HG02981 (cell line): ENCODE data around the gene RSPRY1.

Source experiments
- ATAC-seq: cut with Tn5 transposase; IDR thresholded peaks from one replicate; pipeline ENCODE4 v1.9.1; 2021; ENCODE audit warnings: mild to moderate bottlenecking, moderate library complexity; ENCODE audit not compliant: unreplicated experiment

RSPRY1 gene

DNA sequence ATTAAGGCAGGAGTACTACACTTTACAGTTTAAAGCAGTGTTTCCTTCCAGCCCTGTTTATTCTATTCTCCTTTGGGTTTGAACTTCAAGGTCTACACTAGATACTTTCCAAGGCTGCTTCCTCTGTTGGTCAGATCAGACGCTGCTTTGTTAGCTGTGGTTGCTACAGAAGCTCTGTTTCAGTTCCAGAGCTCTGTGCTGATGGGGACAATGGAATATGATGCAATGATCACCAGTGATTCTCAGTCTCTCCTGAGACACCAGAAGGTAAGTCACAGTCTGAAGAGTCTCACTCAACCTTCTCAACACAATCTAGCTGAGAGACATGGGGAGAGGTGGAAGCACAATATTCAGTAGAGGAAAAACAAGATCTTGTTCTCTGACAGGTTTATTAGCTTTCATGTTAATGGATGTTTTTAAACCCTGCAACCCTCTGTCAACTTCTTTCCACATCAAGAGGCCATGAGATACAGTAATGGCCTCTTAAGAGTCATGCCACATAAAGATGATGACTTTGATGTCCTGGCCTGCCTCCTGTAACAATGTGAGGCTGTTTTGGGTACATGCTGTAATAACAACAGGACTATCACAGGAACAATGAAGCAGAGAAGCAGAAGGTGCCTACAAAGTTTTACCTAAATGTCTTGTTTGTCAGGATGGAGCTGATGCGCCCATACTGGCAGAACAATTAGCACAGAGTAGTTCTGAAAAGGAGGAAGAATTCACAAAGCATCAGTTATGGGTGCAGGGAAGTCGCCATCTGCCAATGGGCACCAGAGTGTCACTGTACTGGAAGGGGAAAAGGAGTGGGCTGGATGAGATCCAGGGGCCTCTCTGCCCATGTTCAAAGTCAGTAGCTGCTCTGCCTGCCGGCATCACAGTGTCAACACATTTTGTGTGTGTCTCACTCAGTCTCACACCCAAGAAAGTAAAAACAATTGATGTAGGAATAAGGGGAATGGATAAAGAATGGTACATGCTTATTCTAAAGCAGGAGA is 33.7 kb upstream of the RSPRY1 start:
- no peak for ATAC-seq

DNA sequence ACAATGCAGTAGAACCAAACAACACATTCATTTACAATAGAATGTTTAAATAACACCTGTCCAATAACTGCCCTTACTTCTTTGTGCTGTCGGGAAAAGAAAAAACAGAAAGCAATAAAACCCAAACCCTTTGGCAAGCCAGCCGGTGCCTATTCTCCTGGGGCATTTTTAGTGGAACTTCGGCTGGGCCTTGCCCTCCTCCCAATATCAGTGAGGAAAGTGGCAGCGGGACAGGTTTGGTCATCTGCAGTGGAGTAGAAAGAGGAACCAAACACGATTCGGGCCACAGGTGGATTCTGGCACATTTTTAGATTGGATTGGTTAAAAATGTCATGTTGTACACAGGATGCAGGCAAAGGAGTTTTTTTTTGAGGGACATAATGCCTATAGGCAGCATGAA is 32.3 kb upstream of the RSPRY1 start:
- ATAC-seq = no peak

DNA sequence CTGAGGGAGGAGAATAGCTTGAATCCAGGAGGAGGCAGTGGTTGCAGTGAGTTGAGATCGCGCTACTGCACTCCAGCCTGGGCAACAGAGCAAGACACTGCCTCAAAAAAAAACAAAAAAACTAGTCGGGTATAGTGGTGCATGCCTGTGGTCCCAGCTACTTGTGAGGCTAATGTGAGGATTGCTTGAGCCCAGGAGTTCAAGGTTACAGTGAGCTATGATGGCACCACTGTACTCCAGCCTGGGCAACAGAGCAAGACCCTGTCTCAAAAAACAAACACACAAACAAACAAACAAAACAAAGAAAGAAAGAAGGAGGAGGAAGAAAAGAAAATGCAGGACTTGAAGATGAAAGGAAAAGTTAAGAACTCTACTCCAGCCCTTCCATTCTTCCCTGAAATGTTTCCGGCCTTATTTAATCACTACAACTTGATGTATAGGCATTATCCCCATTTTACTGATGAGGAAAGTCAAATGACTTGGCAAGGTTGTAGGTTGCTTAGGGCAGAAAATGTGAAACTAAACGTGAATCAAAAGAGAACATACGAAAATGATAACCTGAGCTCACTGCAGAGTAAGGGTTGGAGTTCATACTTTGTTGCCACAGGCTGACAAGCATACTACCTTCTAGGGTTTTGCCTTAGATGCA is 30.3 kb upstream of the RSPRY1 start:
- no peak for ATAC-seq

DNA sequence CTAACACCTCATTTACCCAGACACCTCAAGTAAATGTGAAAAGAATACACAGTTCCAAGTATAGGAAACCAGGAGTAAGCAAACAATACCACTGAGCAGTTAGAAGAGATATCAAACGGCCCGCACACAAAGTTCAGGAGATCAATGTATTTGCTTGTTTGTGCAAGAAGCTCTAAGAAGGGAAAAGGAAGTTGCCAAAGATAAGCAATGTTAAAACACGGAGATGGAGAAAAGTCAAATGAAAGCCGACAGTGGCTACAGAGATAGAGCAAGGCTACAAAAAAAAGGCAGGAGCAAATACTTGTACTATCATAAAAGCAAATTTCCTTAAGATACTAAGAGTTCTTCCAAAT is 29.8 kb upstream of the RSPRY1 start:
- ATAC-seq = no peak

DNA sequence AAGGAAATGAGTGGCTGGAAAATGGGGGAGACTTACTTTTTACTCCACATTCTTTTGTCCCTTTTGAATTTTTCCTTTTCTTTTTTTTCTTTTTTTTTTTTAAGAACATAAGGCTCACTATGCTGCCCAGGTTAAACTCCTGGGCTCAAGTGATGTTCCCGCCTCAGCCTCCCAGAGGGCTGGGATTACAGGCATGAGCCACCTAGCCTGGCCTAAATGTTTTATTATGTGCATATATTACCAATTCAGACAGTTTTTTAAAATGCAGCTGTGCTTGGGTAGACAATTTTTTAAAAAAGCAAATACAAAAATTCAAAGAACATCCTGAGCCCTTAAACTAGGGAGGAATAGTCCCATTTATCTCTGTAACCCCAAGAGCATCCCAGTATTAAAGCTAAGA is 28.6 kb upstream of the RSPRY1 start:
- ATAC-seq = no peak

DNA sequence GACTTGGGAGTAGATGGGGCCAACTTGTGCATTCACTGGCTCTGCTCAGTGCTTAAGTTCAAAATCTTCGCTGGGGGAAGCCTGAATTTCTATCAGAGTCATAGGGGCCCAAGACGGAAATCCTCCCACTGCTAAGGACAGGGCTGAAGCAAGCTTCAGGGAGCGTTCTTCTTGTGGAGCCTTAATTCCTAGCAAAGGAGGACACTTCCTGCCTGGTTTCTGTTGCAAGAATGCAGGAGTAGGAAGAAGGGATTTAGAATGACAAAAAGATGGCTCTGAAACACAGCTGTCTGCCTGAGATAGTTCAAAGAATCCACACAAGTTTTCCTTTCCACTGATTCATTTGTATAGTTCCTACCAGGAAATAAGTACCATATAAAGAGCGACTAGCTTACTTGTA is 26.7 kb upstream of the RSPRY1 start:
- no peak for ATAC-seq

DNA sequence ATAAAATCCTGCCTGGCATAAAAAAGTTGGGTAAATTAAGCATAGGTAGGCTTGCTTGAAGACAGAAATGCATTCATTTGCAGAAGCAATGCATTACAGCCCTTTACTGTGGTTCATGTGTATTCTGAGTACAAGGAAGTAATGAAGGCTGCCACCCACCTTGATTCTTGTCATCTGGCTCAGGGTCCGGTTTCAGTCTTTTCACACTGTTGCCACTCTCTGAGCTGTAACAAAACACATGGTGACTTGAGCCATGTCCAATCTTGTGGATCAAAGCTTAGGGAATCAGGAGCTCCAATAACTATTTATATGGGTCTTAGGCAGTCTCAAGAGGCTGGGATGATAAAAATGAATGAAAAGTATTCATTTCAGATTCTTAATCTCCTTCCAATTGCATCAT is 22.3 kb upstream of the RSPRY1 start:
- no peak for ATAC-seq

DNA sequence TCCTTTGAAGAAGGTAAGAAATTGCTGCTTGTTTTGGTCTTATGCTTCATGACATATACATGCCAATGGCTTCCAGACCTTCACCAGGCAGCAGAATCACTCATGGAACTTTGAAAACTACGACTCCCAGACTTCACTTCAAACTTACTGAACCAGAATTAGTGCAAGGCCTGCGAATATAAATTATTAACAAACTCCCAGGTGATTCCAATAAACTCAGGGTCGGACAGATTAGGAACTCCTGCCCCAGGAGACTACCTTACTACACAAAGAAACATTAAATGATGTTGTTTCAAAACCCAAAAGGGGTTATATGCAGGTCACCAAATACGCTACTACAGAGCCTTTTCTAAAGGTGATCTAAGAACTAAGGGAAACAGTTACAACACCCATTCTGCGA is 20.6 kb upstream of the RSPRY1 start:
- ATAC-seq = no peak

- ATAC-seq = no peak
These were observed 20.2 kb upstream of the RSPRY1 start for GRCh38 chr16:57165938-57166337.

DNA sequence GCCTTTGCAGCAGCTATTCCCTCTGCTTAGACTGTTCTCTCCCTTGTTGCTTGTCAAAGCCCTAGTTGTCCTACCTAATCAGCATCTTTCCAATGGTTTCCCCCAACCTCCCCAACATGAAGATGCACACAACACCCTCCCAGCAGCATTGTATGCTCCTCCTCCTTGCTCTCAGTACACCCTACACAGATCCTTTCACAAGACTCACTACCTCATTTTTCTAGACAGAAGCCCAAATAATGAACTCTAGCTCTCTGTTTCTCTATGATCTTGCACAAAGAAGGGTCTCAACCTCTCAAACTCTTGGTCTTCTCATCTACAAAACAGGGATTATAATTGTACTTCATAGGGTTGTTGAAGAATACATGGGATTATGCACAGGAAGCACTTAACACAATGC is 19.7 kb upstream of the RSPRY1 start:
- ATAC-seq = no peak

- no peak for ATAC-seq
These were observed 19.2 kb upstream of the RSPRY1 start for GRCh38 chr16:57166951-57167350.

- ATAC-seq = no peak
These were observed 18.6 kb upstream of the RSPRY1 start for GRCh38 chr16:57167538-57167937.

GRCh38 chr16:57167953-57168352 is 18.2 kb upstream of the RSPRY1 start:
- ATAC-seq = no peak

DNA sequence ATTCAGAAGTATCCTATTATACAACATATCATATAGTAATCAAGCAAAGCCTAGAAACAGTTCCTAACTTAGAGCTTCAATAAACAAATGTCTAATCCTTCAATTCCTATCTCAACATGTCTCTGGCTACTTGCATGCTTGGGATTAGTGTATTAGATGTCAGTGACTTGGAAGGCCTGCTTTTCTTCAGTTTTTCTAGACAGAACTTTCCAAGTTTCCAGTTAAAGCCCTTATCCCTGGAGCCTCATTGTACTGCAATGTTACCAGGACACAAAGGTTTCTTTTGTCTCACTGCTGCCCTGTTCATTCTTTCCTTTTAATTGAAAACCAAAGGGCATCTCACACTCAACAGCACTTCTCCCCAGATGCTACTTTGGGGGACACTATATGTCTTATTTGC is 16.8 kb upstream of the RSPRY1 start:
- ATAC-seq = no peak

- no peak for ATAC-seq
These were observed 13.3 kb upstream of the RSPRY1 start for GRCh38 chr16:57172721-57173290.

- ATAC-seq = no peak
These were observed 10.2 kb upstream of the RSPRY1 start for GRCh38 chr16:57175896-57176295.

DNA sequence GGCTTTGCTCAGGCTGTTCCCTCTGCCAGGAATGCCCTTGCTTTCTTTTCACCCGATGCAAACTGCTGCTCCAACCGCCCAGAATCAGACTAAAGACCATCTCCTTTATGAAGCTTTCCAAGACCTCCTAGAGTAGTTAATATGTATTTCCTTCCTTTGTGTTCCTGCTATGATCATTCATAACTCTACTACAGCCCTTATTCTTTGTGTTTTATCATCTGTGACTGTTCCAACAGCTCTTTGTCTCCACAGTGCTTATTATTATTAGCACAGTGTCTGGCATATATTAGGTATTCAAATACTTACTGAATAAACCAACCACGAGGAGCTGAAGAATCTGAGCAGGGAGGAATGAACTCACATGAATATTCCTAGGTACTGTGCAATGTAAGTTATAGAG is 7.9 kb upstream of the RSPRY1 start:
- no peak for ATAC-seq

DNA sequence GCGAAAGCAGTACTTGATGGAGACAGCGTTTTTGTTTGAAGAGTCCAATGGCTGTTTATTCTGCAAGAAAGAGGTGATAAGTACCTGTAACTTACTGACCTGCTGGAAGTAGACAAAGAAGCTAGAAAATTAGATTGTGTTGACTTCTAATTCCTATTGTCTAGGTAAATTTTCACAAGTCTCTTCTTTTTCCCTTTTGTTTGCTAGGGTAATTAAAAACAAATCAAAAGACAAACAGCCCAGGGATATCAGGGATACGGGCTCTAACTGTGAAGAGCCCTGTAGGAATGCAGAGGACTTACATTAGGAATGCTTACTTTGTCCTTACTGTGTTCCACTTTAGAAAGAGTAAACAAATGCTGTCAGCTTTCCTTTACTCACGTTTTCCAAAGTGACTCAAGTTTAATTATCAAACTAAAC is 7.3 kb upstream of the RSPRY1 start:
- no peak for ATAC-seq

- ATAC-seq = no peak
These were observed 6.8 kb upstream of the RSPRY1 start for GRCh38 chr16:57179215-57179828.

GRCh38 chr16:57184113-57184512 is 2.0 kb upstream of the RSPRY1 start:
- ATAC-seq = no peak

GRCh38 chr16:57184887-57185445 is 1.2 kb upstream of the RSPRY1 start:
- no peak for ATAC-seq
